ENCODE results near the gene ESYT2. TPM values are rescaled to one million over a fixed set of nuclear protein-coding genes. Genes with fewer than 3 reads are reported as not detected.

Gene ESYT2
- total and polyA plus RNA-seq, 4 donors, result 4.9 to 31.7 (median 17.2) TPM

DNA sequence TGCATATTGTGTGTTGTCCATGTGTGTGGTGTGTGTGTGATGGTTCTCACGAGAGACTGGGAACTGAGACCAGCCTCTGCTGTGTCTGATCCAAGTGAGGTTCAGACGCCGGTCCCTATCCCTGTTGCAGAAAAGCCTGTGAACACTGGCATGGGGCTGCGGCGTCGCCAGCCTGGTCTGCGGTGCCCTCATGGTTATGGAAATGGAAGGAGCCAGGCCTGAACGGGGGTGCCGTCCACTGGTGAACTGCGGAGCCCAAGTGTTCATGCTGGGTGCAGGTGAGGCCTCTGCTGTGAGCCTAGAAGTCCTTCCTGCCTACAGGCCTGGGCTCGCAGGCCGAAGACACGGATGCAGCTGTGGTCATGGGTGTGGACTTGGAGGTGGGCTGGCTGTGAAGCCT lies 106.0 kb downstream of the ESYT2 start:
- no peak overlapping the region for H3K9ac ChIP-seq (ENCODE audit: low read depth in 1 of 2, low read length in 2 of 2)
- WGBS, result 91% methylated on average over 13 of the region's 13 CpGs
- no peak overlapping the region for H3K4me3 ChIP-seq (ENCODE audit: low read depth in 1 of 3, low read length in 3 of 3)
- no peaks in the 10 kb centered on the region for H3K4me1 ChIP-seq (ENCODE audit: control insufficient read depth in 4 of 4, insufficient read depth in 4 of 4, low read length in 3 of 4)
- TF ChIP-seq, protein P1, sequence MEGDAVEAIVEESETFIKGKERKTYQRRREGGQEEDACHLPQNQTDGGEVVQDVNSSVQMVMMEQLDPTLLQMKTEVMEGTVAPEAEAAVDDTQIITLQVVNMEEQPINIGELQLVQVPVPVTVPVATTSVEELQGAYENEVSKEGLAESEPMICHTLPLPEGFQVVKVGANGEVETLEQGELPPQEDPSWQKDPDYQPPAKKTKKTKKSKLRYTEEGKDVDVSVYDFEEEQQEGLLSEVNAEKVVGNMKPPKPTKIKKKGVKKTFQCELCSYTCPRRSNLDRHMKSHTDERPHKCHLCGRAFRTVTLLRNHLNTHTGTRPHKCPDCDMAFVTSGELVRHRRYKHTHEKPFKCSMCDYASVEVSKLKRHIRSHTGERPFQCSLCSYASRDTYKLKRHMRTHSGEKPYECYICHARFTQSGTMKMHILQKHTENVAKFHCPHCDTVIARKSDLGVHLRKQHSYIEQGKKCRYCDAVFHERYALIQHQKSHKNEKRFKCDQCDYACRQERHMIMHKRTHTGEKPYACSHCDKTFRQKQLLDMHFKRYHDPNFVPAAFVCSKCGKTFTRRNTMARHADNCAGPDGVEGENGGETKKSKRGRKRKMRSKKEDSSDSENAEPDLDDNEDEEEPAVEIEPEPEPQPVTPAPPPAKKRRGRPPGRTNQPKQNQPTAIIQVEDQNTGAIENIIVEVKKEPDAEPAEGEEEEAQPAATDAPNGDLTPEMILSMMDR (IDR thresholded peaks at IDR 0.05; ENCODE audit: low read depth, low read length, missing input control), result no peak
- TF ChIP-seq HNF4A (conservative IDR thresholded peaks at IDR 0.05) (no peak), JUND (IDR thresholded peaks at IDR 0.05) (no peak), HNF4G (IDR thresholded peaks at IDR 0.05) (no peak), NR2F2 (IDR thresholded peaks at IDR 0.05) (no peak), RXRA (IDR thresholded peaks at IDR 0.05) (no peak), SP1 (IDR thresholded peaks at IDR 0.05) (no peak), RAD21 (IDR thresholded peaks at IDR 0.05) (no peak)
- TF ChIP-seq, protein P2, sequence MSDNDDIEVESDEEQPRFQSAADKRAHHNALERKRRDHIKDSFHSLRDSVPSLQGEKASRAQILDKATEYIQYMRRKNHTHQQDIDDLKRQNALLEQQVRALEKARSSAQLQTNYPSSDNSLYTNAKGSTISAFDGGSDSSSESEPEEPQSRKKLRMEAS (IDR thresholded peaks at IDR 0.05), result no peak
- TF ChIP-seq, protein P3, sequence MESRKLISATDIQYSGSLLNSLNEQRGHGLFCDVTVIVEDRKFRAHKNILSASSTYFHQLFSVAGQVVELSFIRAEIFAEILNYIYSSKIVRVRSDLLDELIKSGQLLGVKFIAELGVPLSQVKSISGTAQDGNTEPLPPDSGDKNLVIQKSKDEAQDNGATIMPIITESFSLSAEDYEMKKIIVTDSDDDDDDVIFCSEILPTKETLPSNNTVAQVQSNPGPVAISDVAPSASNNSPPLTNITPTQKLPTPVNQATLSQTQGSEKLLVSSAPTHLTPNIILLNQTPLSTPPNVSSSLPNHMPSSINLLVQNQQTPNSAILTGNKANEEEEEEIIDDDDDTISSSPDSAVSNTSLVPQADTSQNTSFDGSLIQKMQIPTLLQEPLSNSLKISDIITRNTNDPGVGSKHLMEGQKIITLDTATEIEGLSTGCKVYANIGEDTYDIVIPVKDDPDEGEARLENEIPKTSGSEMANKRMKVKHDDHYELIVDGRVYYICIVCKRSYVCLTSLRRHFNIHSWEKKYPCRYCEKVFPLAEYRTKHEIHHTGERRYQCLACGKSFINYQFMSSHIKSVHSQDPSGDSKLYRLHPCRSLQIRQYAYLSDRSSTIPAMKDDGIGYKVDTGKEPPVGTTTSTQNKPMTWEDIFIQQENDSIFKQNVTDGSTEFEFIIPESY (IDR thresholded peaks at IDR 0.05), result no peak
- TF ChIP-seq, protein P4, sequence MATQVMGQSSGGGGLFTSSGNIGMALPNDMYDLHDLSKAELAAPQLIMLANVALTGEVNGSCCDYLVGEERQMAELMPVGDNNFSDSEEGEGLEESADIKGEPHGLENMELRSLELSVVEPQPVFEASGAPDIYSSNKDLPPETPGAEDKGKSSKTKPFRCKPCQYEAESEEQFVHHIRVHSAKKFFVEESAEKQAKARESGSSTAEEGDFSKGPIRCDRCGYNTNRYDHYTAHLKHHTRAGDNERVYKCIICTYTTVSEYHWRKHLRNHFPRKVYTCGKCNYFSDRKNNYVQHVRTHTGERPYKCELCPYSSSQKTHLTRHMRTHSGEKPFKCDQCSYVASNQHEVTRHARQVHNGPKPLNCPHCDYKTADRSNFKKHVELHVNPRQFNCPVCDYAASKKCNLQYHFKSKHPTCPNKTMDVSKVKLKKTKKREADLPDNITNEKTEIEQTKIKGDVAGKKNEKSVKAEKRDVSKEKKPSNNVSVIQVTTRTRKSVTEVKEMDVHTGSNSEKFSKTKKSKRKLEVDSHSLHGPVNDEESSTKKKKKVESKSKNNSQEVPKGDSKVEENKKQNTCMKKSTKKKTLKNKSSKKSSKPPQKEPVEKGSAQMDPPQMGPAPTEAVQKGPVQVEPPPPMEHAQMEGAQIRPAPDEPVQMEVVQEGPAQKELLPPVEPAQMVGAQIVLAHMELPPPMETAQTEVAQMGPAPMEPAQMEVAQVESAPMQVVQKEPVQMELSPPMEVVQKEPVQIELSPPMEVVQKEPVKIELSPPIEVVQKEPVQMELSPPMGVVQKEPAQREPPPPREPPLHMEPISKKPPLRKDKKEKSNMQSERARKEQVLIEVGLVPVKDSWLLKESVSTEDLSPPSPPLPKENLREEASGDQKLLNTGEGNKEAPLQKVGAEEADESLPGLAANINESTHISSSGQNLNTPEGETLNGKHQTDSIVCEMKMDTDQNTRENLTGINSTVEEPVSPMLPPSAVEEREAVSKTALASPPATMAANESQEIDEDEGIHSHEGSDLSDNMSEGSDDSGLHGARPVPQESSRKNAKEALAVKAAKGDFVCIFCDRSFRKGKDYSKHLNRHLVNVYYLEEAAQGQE (IDR thresholded peaks at IDR 0.05), result no peak
- DNase-seq (ENCODE audit: low spot score), result no peak
- no peak overlapping the region for H3K27ac ChIP-seq (ENCODE audit: low read depth in 1 of 2, low read length in 2 of 2)
- no peaks in the 10 kb centered on the region for H3K36me3 ChIP-seq (ENCODE audit: control insufficient read depth in 4 of 4, insufficient read depth in 3 of 4, low read depth in 1 of 4, low read length in 3 of 4)
- H3K27me3 ChIP-seq (ENCODE audit: control insufficient read depth in 4 of 4, insufficient read depth in 4 of 4, low read length in 3 of 4), result no peaks in the 10 kb centered on the region
- H3K9me3 ChIP-seq (ENCODE audit: control insufficient read depth in 4 of 4, low read length in 3 of 4), result no peaks in the 10 kb centered on the region

DNA sequence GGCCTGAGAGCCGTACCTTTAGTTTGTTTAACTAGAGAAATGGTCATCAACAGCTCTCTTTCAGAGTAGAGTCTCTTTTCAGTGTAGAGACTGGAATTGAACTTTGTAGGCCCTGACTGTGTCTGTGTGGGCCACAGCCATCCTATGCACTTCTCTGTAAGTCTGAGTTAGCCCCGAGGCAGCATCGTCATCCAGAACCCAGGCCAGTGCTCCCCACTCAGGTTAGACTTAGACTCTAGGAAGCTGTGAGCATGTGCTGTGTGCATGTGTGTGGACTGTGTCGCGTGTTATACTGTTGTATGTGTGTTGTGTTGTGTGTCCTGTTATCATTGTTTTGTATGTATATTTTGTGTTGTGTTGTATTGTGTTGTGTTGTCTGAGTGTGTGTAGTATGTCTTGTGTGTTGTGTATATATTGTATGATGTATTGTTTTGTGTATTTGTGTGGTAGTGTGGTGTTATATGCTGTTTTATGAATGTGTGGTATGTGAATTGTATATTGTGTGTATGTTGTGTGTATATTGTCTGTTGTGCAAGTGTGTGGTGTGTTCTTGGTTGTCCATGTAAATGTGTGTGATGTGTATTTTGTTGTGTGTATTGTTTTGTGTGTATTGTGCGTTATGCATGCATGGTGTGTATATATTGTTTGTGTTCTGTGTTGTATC lies 106.6 kb downstream of the ESYT2 start:
- Histone ChIP-seq H3K27ac (ENCODE audit: low read depth in 1 of 2, low read length in 2 of 2) (no peak overlapping the region), H3K4me3 (ENCODE audit: low read depth in 1 of 3, low read length in 3 of 3) (no peak overlapping the region), H3K27me3 (ENCODE audit: control insufficient read depth in 4 of 4, insufficient read depth in 4 of 4, low read length in 3 of 4) (no peaks in the 10 kb centered on the region), H3K9me3 (ENCODE audit: control insufficient read depth in 4 of 4, low read length in 3 of 4) (no peaks in the 10 kb centered on the region), H3K4me1 (ENCODE audit: control insufficient read depth in 4 of 4, insufficient read depth in 4 of 4, low read length in 3 of 4) (no peaks in the 10 kb centered on the region), H3K9ac (ENCODE audit: low read depth in 1 of 2, low read length in 2 of 2) (no peak overlapping the region), H3K36me3 (ENCODE audit: control insufficient read depth in 4 of 4, insufficient read depth in 3 of 4, low read depth in 1 of 4, low read length in 3 of 4) (no peaks in the 10 kb centered on the region)
- DNase-seq (ENCODE audit: low spot score), result no peak
- WGBS, result 93% methylated on average over 6 of the region's 6 CpGs
- TF ChIP-seq GABPA (IDR thresholded peaks at IDR 0.05 in 1 of 2, conservative IDR thresholded peaks at IDR 0.05 in 1 of 2) (no peak), HNF4G (IDR thresholded peaks at IDR 0.05) (no peak), EGR1 (IDR thresholded peaks at IDR 0.05; ENCODE audit: low read depth in 2 of 2) (no peak), TAF1 (conservative IDR thresholded peaks at IDR 0.05) (no peak), FOXA2 (IDR thresholded peaks at IDR 0.05) (no peak), FOXA1 (IDR thresholded peaks at IDR 0.05) (no peak), SP1 (IDR thresholded peaks at IDR 0.05) (no peak), RAD21 (IDR thresholded peaks at IDR 0.05) (no peak), HNF4A (conservative IDR thresholded peaks at IDR 0.05) (no peak), NR2F2 (IDR thresholded peaks at IDR 0.05) (no peak)
- TF ChIP-seq, protein P2 (IDR thresholded peaks at IDR 0.05), result no peak
- TF ChIP-seq, protein P1 (IDR thresholded peaks at IDR 0.05; ENCODE audit: low read depth, low read length, missing input control), result no peak
- TF ChIP-seq, protein P3 (IDR thresholded peaks at IDR 0.05), result no peak
